IMR-90 (cell line): Measurements from ENCODE around the gene ANTXRL. TPM values are rescaled to one million over a fixed set of nuclear protein-coding genes. Genes with fewer than 3 reads are reported as not detected.

ENCODE experiments used
- ATAC-seq: fragments of 200-7000 bp; cut with Tn5 transposase; 2 replicates; pipeline ENCODE4 v1.9.1; 2020; ENCODE audit warnings: low read depth, mild to moderate bottlenecking, moderate library complexity
- BruUV-seq: library from RNA; stranded (reverse); fragments of 400-500 nt; replicated peaks from 2 replicates; lab custom pipeline; 2021; lab: Mats Ljungman, UMichigan
- CTCF ChIA-PET: fragments of 300-600 bp; formaldehyde crosslinking; extraction: SDS; loops from one replicate; lab custom pipeline; 2021; ENCODE audit warnings: antibody characterized with exemption; lab: Yijun Ruan, JAX
- POLR2A ChIA-PET: fragments of 300-600 bp; sonication (Branson Sonifier 250); formaldehyde crosslinking; loops from one replicate; lab custom pipeline; 2022; ENCODE audit warnings: antibody characterized with exemption; ENCODE audit not compliant: unreplicated experiment; lab: Charles Lee
- DNase-seq: peaks from one replicate; pipeline ENCODE4 v3.0.0; 2013
- H2AFZ ChIP-seq: replicated peaks from 2 replicates; pipeline ENCODE3; 2013; ENCODE audit warnings: low read length, mild to moderate bottlenecking; ENCODE audit not compliant: poor library complexity
- H2AK5ac ChIP-seq: 2 replicates; pipeline ENCODE4 v1.6.1; 2013; ENCODE audit warnings: low read depth, low read length, inconsistent platforms
- H2AK9ac ChIP-seq: replicated peaks from 2 replicates; pipeline ENCODE3; 2013; ENCODE audit warnings: mild to moderate bottlenecking, low read depth, low read length, moderate library complexity; ENCODE audit not compliant: poor library complexity
- H2BK120ac ChIP-seq: 2 replicates; pipeline ENCODE4 v1.6.1; 2013; ENCODE audit warnings: low read depth, low read length, inconsistent platforms
- H2BK15ac ChIP-seq: 3 replicates; pipeline ENCODE4 v1.6.1; 2013; ENCODE audit warnings: low read depth, low read length, inconsistent platforms
- H2BK20ac ChIP-seq: 2 replicates; pipeline ENCODE4 v1.6.1; 2013; ENCODE audit warnings: low read depth, mild to moderate bottlenecking, inconsistent platforms, low read length, moderate library complexity
- H2BK5ac ChIP-seq: 2 replicates; pipeline ENCODE4 v1.6.1; 2013; ENCODE audit warnings: mild to moderate bottlenecking, low read depth, low read length, inconsistent platforms; ENCODE audit not compliant: poor library complexity, severe bottlenecking
- H3K14ac ChIP-seq: replicated peaks from 2 replicates; pipeline ENCODE4 v1.6.1; 2013; ENCODE audit warnings: low read depth, low read length, inconsistent platforms
- H3K18ac ChIP-seq: 2 replicates; pipeline ENCODE4 v1.6.1; 2013; ENCODE audit warnings: low read depth, low read length, control low read depth
- H3K23ac ChIP-seq: 2 replicates; pipeline ENCODE4 v1.6.1; 2013; ENCODE audit warnings: low read depth, low read length, inconsistent platforms
- H3K27ac ChIP-seq: 2 replicates; pipeline ENCODE4 v1.5.1; 2013; ENCODE audit warnings: mild to moderate bottlenecking, control low read depth, low read length; ENCODE audit not compliant: insufficient read depth
- H3K27me3 ChIP-seq: 2 replicates; pipeline ENCODE4 v1.6.1; 2013; ENCODE audit warnings: low read length; ENCODE audit not compliant: control insufficient read depth, insufficient read depth
- H3K36me3 ChIP-seq: 2 replicates; pipeline ENCODE4 v1.6.1; 2013; ENCODE audit warnings: low read length, mixed read lengths; ENCODE audit not compliant: control insufficient read depth, insufficient read depth
- H3K4ac ChIP-seq: 2 replicates; pipeline ENCODE4 v1.6.1; 2013; ENCODE audit warnings: low read depth, low read length, inconsistent platforms
- H3K4me1 ChIP-seq: 2 replicates; pipeline ENCODE4 v1.6.1; 2013; ENCODE audit warnings: low read length, mixed read lengths; ENCODE audit not compliant: control insufficient read depth, insufficient read depth
- H3K4me2 ChIP-seq: 2 replicates; pipeline ENCODE4 v1.6.1; 2013; ENCODE audit warnings: low read depth, mild to moderate bottlenecking, control low read depth, low read length, moderate library complexity
- H3K4me3 ChIP-seq: 2 replicates; pipeline ENCODE4 v1.5.1; 2013; ENCODE audit warnings: low read depth, mild to moderate bottlenecking, control low read depth, low read length, moderate library complexity; ENCODE audit not compliant: insufficient read depth
- H3K56ac ChIP-seq: 2 replicates; pipeline ENCODE4 v1.6.1; 2013; ENCODE audit warnings: low read length, inconsistent platforms; ENCODE audit not compliant: insufficient read depth; ENCODE audit errors: extremely low read depth
- H3K79me1 ChIP-seq, 2 experiments: 2 replicates each; pipeline ENCODE4 v1.6.1; 2013; ENCODE audit warnings: low read length in 2 of 2, inconsistent platforms in 1 of 2, low read depth in 1 of 2
- H3K9ac ChIP-seq: 2 replicates; pipeline ENCODE4 v1.6.1; 2013; ENCODE audit warnings: low read depth, low read length, control low read depth
- H3K9me1 ChIP-seq: 2 replicates; pipeline ENCODE4 v1.6.1; 2013; ENCODE audit warnings: low read length, inconsistent platforms; ENCODE audit not compliant: insufficient read depth
- H3K9me3 ChIP-seq: 2 replicates; pipeline ENCODE4 v1.6.1; 2013; ENCODE audit warnings: low read length; ENCODE audit not compliant: control insufficient read depth, insufficient read depth
- H4K20me1 ChIP-seq: 2 replicates; pipeline ENCODE4 v1.6.1; 2013; ENCODE audit warnings: low read length, inconsistent platforms; ENCODE audit not compliant: insufficient read depth
- H4K5ac ChIP-seq: 2 replicates; pipeline ENCODE4 v1.6.1; 2013; ENCODE audit warnings: mild to moderate bottlenecking, low read depth, low read length, control low read depth
- H4K8ac ChIP-seq, 2 experiments: 2 replicates each; pipeline ENCODE4 v1.6.1; 2013; ENCODE audit warnings: low read depth in 2 of 2, low read length in 2 of 2, control low read depth in 1 of 2, inconsistent platforms in 1 of 2
- H4K91ac ChIP-seq: 2 replicates; pipeline ENCODE4 v1.6.1; 2013; ENCODE audit warnings: low read depth, low read length, inconsistent platforms; ENCODE audit not compliant: insufficient read depth
- BHLHE40 ChIP-seq: fragments of 150-350 bp; IDR thresholded peaks from 2 replicates; pipeline ENCODE4 v1.6.1; 2016; ENCODE audit warnings: mild to moderate bottlenecking, low read depth, low read length
- CEBPB ChIP-seq: IDR thresholded peaks from 2 replicates; pipeline ENCODE4 v1.6.1; 2012; ENCODE audit warnings: low read depth, low read length, improper control_type of control experiment
- CHD1 ChIP-seq: IDR thresholded peaks from 2 replicates; pipeline ENCODE4 v1.6.1; 2012; ENCODE audit warnings: low read depth, low read length, improper control_type of control experiment
- ELK1 ChIP-seq: fragments of 150-350 bp; IDR thresholded peaks from 2 replicates; pipeline ENCODE4 v1.6.1; 2016; ENCODE audit warnings: low read depth, mild to moderate bottlenecking, low read length, moderate library complexity, borderline replicate concordance
- FOS ChIP-seq: fragments of 150-350 bp; IDR thresholded peaks from 2 replicates; pipeline ENCODE4 v1.6.1; 2016; ENCODE audit warnings: low read depth, low read length
- MAFK ChIP-seq: IDR thresholded peaks from 2 replicates; pipeline ENCODE4 v1.6.1; 2012; ENCODE audit warnings: low read depth, low read length, improper control_type of control experiment
- MAZ ChIP-seq: IDR thresholded peaks from 2 replicates; pipeline ENCODE4 v1.6.1; 2012; ENCODE audit warnings: low read depth, mild to moderate bottlenecking, low read length, improper control_type of control experiment, moderate library complexity, borderline replicate concordance
- MXI1 ChIP-seq: IDR thresholded peaks from 2 replicates; pipeline ENCODE4 v1.6.1; 2012; ENCODE audit warnings: low read depth, mild to moderate bottlenecking, low read length, moderate library complexity, borderline replicate concordance
- NFE2L2 ChIP-seq: fragments of 150-350 bp; IDR thresholded peaks from 2 replicates; pipeline ENCODE4 v1.6.1; 2016; ENCODE audit warnings: low read depth, mild to moderate bottlenecking, low read length
- POLR2A ChIP-seq: IDR thresholded peaks from 2 replicates; pipeline ENCODE4 v1.6.1; 2012; ENCODE audit warnings: mild to moderate bottlenecking, low read depth, low read length
- RAD21 ChIP-seq: IDR thresholded peaks from 2 replicates; pipeline ENCODE4 v1.6.1; 2012; ENCODE audit warnings: low read length, improper control_type of control experiment
- RCOR1 ChIP-seq: IDR thresholded peaks from 2 replicates; pipeline ENCODE4 v1.6.1; 2012; ENCODE audit warnings: mild to moderate bottlenecking, low read length, improper control_type of control experiment; ENCODE audit not compliant: insufficient replicate concordance
- RFX5 ChIP-seq: IDR thresholded peaks from 2 replicates; pipeline ENCODE4 v1.8.0; 2012; ENCODE audit warnings: low read depth, mild to moderate bottlenecking, low read length, moderate library complexity
- SMC3 ChIP-seq: fragments of 150-350 bp; IDR thresholded peaks from 2 replicates; pipeline ENCODE4 v1.6.1; 2016; ENCODE audit warnings: low read depth, mild to moderate bottlenecking, antibody characterized with exemption, low read length, moderate library complexity
- WGBS, 2 experiments: methylation state at CpG; one replicate each; pipeline versions ENCODE4 v1.1.5 to v1.1.7; 2013; ENCODE audit warnings: missing lambda C conversion rate in 2 of 2; ENCODE audit not compliant: insufficient read length in 1 of 2; ENCODE audit errors: extremely low coverage in 2 of 2; 5-methylcytosine and 5-hydroxymethylcytosine counted together
- dilution Hi-C: fragments of 300-500 bp; cut with HindIII; formaldehyde crosslinking; loops from one replicate; pipeline ENCODE4 v1.14.3; 2018; ENCODE audit warnings: low sequenced_read_pairs; ENCODE audit not compliant: unreplicated experiment
- in situ Hi-C: fragments of 300-500 bp; cut with MboI; formaldehyde crosslinking; loops from 3 replicates; pipeline ENCODE4 v1.14.3; 2019; ENCODE audit warnings: low sequenced_read_pairs, inconsistent platforms, mixed read lengths
- intact Hi-C: fragments of 100-400 bp; cut with micrococcal nuclease; formaldehyde crosslinking; loops from 2 replicates; pipeline ENCODE4 v1.10.0; 2022
- polyA plus RNA-seq, 3 experiments: library from polyadenylated mRNA; depleted of rRNA; stranded (reverse); fragments of >200 nt; gene quantifications; 2 replicates each; pipeline ENCODE4 v1.2.3, GENCODE V29; 2012; ENCODE audit warnings: low replicate concordance in 1 of 3
- total RNA-seq: library from RNA; depleted of rRNA; stranded (reverse); fragments of >200 nt; gene quantifications from 2 replicates; pipeline ENCODE4 v1.2.3, GENCODE V29; 2012
- TF ChIP-seq, protein P1 (sequence below): conservative IDR thresholded peaks from 2 replicates; pipeline ENCODE4 v1.5.1; 2012; ENCODE audit warnings: mild to moderate bottlenecking, low read depth, low read length, improper control_type of control experiment

ANTXRL gene
- total and polyA plus RNA-seq, 2 of the 4 experiments (the other 2 are of a cell fraction): not detected

DNA sequence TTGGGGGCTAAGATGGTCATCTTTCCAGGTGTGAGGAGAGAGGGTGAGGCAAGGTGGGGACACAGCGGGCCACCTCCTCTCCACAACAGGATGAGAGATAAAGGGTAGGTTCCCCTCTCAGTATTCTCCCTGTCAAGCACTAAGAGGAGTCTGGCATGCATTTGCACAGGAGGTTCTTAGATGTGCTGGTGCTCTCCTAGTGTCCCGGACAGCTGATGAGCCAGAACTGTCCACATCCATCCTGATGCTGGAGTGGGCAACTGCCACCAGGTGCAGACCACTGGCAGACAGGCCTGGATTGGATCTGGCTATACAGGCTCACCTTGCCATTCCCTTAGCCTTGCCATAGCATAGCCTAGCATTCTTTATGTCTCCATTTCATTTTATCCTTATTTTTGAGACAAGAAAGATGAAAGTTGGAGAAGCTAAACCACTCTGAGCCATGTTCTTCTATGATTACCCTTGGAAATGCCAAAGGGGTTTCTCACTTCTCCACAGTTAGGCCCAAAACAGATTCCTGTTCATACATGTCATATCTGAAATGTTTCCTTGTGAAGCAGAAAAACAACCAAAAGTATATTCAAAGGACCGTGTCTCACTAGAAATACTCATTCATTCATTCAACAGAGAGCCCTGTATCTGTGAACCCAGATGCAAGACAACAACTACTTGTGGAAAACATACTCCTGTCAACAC lies 48.8 kb upstream of the ANTXRL start:
- peak overlapping the region; percentile 90 for H3K18ac ChIP-seq
- no peaks in the 10 kb centered on the region for H3K36me3 ChIP-seq
- H2BK15ac ChIP-seq: peak overlapping the region; percentile 88; the same call in 2 of the 3 replicates
- peak overlapping the region; percentile 9; the same call in 1 of the 2 replicates for H3K27ac ChIP-seq
- peak overlapping the region; percentile 69 for H2AFZ ChIP-seq
- in situ Hi-C loops: no loop called here
- DNase-seq (peak; percentile 49), ATAC-seq (peak; percentile 74)
- BruUV-seq: no TSS peak
- H3K9ac ChIP-seq: no peak overlapping the region
- H2BK20ac ChIP-seq: peak overlapping the region; percentile 91
- dilution Hi-C loops: no loop called here
- H3K4ac ChIP-seq: peak overlapping the region; percentile 92
- H4K8ac ChIP-seq: peak overlapping the region; percentile 50 to 79; a peak in 3 of 4 replicates
- peak overlapping the region; percentile 95 for H3K23ac ChIP-seq
- no peaks in the 10 kb centered on the region for H3K79me1 ChIP-seq
- 20% methylated on average over 1 of the region's 3 CpGs; no CpG with 5 or more reads in 1 of the 2 experiments for WGBS, 2 experiments
- peak overlapping the region; percentile 96 for H2BK5ac ChIP-seq
- peak overlapping the region; percentile 51; the same call in 1 of the 2 replicates for H4K5ac ChIP-seq
- no peaks in the 10 kb centered on the region for H3K9me3 ChIP-seq
- ChIA-PET POLR2A (no interaction called here), CTCF (interaction anchor here (0.8 to 1.4 kb wide), 2 partner anchors 9 to 10 kb away, joined by 3 to 5 read pairs; no protein-coding TSS in a partner anchor)
- H3K56ac ChIP-seq: peak overlapping the region; percentile 66; the same call in 1 of the 2 replicates
- no peak overlapping the region for H3K4me3 ChIP-seq
- peak overlapping the region; percentile 52; the same call in 1 of the 2 replicates for H3K4me2 ChIP-seq
- no peaks in the 10 kb centered on the region for H4K20me1 ChIP-seq
- H3K9me1 ChIP-seq: peaks cover 8% of the 10 kb centered on the region; the same call in 1 of the 2 replicates
- H2AK9ac ChIP-seq: peak overlapping the region; percentile 62
- peaks cover 11% of the 10 kb centered on the region for H3K4me1 ChIP-seq
- H3K14ac ChIP-seq: peak overlapping the region; percentile 94
- H4K91ac ChIP-seq: peak overlapping the region; percentile 95
- H2BK120ac ChIP-seq: peak overlapping the region; percentile 98
- no peaks in the 10 kb centered on the region; the same call in 1 of the 2 replicates for H3K27me3 ChIP-seq
- intact Hi-C loops: loop anchor here (5.0 kb wide), 1 partner anchor 79 kb away; no protein-coding TSS in a partner anchor
- peak overlapping the region; percentile 94 for H2AK5ac ChIP-seq
- no peak for TF ChIP-seq CHD1
- TF ChIP-seq NFE2L2: no peak
- TF ChIP-seq BHLHE40: no peak
- TF ChIP-seq, protein P1, sequence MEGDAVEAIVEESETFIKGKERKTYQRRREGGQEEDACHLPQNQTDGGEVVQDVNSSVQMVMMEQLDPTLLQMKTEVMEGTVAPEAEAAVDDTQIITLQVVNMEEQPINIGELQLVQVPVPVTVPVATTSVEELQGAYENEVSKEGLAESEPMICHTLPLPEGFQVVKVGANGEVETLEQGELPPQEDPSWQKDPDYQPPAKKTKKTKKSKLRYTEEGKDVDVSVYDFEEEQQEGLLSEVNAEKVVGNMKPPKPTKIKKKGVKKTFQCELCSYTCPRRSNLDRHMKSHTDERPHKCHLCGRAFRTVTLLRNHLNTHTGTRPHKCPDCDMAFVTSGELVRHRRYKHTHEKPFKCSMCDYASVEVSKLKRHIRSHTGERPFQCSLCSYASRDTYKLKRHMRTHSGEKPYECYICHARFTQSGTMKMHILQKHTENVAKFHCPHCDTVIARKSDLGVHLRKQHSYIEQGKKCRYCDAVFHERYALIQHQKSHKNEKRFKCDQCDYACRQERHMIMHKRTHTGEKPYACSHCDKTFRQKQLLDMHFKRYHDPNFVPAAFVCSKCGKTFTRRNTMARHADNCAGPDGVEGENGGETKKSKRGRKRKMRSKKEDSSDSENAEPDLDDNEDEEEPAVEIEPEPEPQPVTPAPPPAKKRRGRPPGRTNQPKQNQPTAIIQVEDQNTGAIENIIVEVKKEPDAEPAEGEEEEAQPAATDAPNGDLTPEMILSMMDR: no peak
- TF ChIP-seq MAZ: no peak
- TF ChIP-seq CEBPB: no peak
- no peak for TF ChIP-seq ELK1
- no peak for TF ChIP-seq POLR2A
- TF ChIP-seq FOS: no peak
- TF ChIP-seq SMC3: no peak
- no peak for TF ChIP-seq MAFK
- TF ChIP-seq MXI1: no peak
- TF ChIP-seq RAD21: no peak
- no peak for TF ChIP-seq RCOR1
- no peak for TF ChIP-seq RFX5
